Measurements from ENCODE around the gene CAPN1.

- no peak for TF ChIP-seq FOXM1 (IDR thresholded peaks at IDR 0.05; ENCODE audit: borderline replicate concordance, low read depth)
- no peak for TF ChIP-seq TAF1 (IDR thresholded peaks at IDR 0.05; ENCODE audit: low read depth)
- TF ChIP-seq EP300 (IDR thresholded peaks at IDR 0.05; ENCODE audit: borderline replicate concordance) = no peak
- no peak; the same call in 1 of the 2 replicates for TF ChIP-seq MAX (IDR thresholded peaks at IDR 0.05)
- no peak for TF ChIP-seq YY1 (IDR thresholded peaks at IDR 0.05; ENCODE audit: low read depth)
- TF ChIP-seq REST (IDR thresholded peaks at IDR 0.05; ENCODE audit: low read depth) = no peak
- TF ChIP-seq CEBPB (IDR thresholded peaks at IDR 0.05) = no peak
- TF ChIP-seq RAD21 (IDR thresholded peaks at IDR 0.05; ENCODE audit: low read depth) = no peak
- no peak for TF ChIP-seq EGR1 (IDR thresholded peaks at IDR 0.05)
- no peak for TF ChIP-seq NFIC (IDR thresholded peaks at IDR 0.05)
- no peak for TF ChIP-seq USF1 (IDR thresholded peaks at IDR 0.05)
- no peak for TF ChIP-seq ZBTB7A (IDR thresholded peaks at IDR 0.05; ENCODE audit: low read depth)
These were observed 48.0 kb upstream of the CAPN1 start for GRCh38 chr11:65133724-65134123.

Measured in Ishikawa (cell line).